ENCODE data around the gene LNX1.

LNX1 gene

DNA sequence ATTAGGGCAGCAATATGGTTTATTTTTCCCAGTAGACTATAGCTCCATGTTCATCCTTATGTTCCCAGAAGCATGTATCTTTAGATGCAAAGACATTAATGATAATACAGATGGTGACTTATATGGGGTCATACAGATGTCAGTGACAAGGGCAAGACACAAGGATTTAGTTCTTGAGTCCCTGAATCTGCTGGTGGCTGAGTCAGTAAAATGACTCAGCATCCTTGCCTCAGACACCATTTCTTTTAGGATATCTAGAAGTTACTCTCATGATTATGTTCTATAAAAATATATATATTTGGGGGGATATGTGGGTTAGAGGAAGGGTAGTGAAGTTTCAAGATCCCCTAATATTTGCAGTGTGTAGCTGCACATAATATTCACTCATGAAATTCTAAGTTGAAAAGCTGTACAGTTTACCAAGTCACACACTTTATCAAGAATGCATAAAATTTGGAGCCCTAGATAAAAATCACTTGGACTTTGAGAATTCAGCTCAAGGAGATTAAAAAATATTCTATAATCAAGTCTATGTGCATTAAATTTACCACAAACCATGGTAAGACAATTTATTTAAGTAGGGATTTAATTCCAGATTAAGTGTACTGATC lies 101.9 kb downstream of the LNX1 start:
- TF ChIP-seq, protein P1, sequence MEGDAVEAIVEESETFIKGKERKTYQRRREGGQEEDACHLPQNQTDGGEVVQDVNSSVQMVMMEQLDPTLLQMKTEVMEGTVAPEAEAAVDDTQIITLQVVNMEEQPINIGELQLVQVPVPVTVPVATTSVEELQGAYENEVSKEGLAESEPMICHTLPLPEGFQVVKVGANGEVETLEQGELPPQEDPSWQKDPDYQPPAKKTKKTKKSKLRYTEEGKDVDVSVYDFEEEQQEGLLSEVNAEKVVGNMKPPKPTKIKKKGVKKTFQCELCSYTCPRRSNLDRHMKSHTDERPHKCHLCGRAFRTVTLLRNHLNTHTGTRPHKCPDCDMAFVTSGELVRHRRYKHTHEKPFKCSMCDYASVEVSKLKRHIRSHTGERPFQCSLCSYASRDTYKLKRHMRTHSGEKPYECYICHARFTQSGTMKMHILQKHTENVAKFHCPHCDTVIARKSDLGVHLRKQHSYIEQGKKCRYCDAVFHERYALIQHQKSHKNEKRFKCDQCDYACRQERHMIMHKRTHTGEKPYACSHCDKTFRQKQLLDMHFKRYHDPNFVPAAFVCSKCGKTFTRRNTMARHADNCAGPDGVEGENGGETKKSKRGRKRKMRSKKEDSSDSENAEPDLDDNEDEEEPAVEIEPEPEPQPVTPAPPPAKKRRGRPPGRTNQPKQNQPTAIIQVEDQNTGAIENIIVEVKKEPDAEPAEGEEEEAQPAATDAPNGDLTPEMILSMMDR (conservative IDR thresholded peaks at IDR 0.05) = no peak
- TF ChIP-seq ZFX (IDR thresholded peaks at IDR 0.05) = no peak
- H3K27ac ChIP-seq = no peak overlapping the region

- TF ChIP-seq, protein P1 (conservative IDR thresholded peaks at IDR 0.05) = no peak
- no peak for TF ChIP-seq ZFX (IDR thresholded peaks at IDR 0.05)
- H3K27ac ChIP-seq = no peak overlapping the region
These were observed 103.5 kb downstream of the LNX1 start for GRCh38 chr4:53487766-53488165.

GRCh38 chr4:53485658-53486040 lies 105.6 kb downstream of the LNX1 start:
- H3K27ac ChIP-seq = no peak overlapping the region
- TF ChIP-seq ZFX (IDR thresholded peaks at IDR 0.05) = no peak
- TF ChIP-seq, protein P1 (conservative IDR thresholded peaks at IDR 0.05) = no peak

DNA sequence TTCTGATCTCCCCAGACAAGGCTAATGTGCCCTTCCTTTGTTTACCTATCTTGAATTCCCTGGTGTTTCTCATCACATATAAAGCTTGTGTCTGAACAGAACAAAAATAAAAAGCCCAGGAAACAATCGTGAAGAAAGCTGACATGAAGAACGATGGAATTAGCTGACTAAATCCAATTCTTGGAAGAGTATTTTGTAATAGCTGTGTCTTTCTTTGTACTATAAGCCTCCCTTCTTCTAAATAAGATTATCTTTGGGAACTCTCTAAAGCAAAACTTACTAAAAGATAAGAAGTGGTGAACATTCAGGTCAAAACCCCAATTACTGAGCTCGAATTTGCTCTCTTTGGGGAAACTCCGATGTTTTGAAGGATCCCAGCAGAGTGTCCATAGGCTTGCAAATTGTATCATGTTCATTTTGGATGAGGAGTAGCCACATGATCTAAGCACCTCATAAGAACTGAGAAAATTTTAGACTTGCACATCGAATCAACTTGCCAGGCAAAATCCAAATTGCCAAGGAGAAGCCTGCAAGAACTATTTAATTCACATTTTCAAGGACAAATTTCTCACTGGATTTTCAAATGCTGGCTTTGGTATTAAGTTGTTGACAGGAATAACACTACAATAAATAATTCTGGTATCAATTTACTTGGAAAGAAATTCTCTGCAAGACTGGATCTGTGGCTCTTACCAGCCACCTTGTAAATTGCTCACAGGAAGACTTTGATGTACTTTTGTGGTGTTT lies 106.2 kb downstream of the LNX1 start:
- TF ChIP-seq, protein P1 (conservative IDR thresholded peaks at IDR 0.05) = no peak
- TF ChIP-seq ZFX (IDR thresholded peaks at IDR 0.05) = no peak
- no peak overlapping the region for H3K27ac ChIP-seq

DNA sequence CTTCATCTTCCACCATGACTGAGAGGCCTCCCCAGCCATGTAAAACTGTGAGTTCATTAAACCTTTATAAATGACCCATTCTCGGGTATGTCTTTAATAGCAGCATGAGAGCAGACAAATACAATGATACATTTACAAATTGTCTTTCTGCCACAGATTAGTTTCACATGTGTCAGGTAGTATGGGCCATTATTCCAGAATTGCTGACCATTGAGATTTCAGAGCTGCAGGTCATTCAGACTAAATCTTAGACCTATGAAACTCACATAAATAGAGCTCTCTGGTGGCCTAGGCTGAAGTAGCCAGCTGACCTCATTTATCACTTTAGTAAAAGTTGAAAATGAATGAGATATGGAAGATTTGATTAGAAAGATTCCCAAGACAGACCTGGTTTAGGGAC lies 108.0 kb downstream of the LNX1 start:
- TF ChIP-seq, protein P1 (conservative IDR thresholded peaks at IDR 0.05) = no peak
- no peak for TF ChIP-seq ZFX (IDR thresholded peaks at IDR 0.05)
- no peak overlapping the region for H3K27ac ChIP-seq

- no peak for TF ChIP-seq ZFX (IDR thresholded peaks at IDR 0.05)
- TF ChIP-seq, protein P1 (conservative IDR thresholded peaks at IDR 0.05) = no peak
- H3K27ac ChIP-seq = no peak overlapping the region
These were observed 109.7 kb downstream of the LNX1 start for GRCh38 chr4:53481586-53481985.

- no peak overlapping the region for H3K27ac ChIP-seq
- TF ChIP-seq ZFX (IDR thresholded peaks at IDR 0.05) = no peak
- TF ChIP-seq, protein P1 (conservative IDR thresholded peaks at IDR 0.05) = no peak
These were observed 110.4 kb downstream of the LNX1 start for GRCh38 chr4:53480909-53481308.

Measured in C4-2B (cell line).